ENCODE measurements around the gene FOSB.
A peak's percentile ranks its signal among the peaks of the same experiment; 100 is the strongest.

The FOSB gene

GRCh38 chr19:45443462-45444317, 24.1 kb upstream of the FOSB start:
- no peak for TF ChIP-seq CTCF (IDR thresholded peaks at IDR 0.05; ENCODE audit: extremely low read depth, missing control alignments)
- peak; percentile 77 for DNase-seq (ENCODE audit: low spot score)

DNA sequence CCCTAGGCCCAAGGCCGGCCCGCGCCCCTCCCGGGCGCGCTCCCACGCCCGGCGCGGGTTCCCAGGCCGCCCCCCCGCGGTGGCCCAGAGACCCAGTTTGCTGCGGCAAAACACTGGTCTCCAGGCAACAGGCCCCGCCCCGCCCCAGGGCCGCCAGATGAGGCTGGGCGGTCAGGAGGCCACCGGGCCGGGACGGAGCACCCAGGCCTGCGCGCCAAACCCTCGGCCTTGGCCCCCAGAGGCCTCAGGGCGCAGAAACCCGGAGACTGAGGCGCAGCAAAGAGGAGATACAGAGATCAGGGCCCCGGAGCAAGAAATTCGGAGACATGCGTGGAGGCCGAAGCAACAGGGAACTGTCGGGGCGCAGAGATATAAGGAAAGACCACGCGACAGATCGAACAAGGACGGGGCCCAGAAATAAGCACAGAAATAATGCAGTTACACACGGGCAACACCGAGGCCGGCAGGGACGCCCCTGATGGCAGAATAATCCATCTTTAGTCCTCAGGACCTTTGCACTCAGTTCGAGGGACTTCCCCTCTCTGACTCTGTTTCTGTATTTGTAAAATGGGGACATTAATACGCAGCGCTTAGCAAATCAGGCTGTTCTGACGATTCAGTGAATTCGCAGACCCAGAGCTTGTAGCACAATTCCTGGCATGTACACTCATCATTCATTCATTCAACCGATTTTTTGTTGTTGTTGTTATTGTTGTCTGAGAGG, 23.3 kb upstream of the FOSB start:
- DNase-seq (ENCODE audit: low spot score), result peak; percentile 96
- peak; percentile 10 for TF ChIP-seq CTCF (IDR thresholded peaks at IDR 0.05; ENCODE audit: extremely low read depth, missing control alignments)

DNA sequence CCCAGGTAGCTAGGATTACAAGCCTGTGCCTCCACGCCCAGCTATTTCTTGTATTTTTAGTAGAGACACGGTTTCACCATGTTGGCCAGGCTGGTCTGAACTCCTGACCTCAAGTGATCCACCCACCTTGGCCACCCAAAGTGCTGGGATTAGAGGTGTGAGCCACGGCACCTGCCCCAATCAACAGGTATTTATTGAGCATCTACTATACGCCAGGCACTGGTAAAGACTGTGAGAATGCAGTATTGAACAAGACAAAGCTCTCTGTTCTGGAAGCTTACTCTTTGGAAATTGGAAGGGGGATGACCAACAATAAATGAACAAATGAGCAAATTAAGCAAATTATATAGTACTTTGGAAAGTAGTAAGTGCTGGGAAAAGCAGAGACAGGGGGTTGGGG, 22.7 kb upstream of the FOSB start:
- TF ChIP-seq CTCF (IDR thresholded peaks at IDR 0.05; ENCODE audit: extremely low read depth, missing control alignments), result no peak
- no peak for DNase-seq (ENCODE audit: low spot score)

GRCh38 chr19:45446295-45446694, 21.5 kb upstream of the FOSB start:
- DNase-seq (ENCODE audit: low spot score), result peak; percentile 64
- peak; percentile 43 for TF ChIP-seq CTCF (IDR thresholded peaks at IDR 0.05; ENCODE audit: extremely low read depth, missing control alignments)

GRCh38 chr19:45446944-45447343, 20.9 kb upstream of the FOSB start:
- DNase-seq (ENCODE audit: low spot score), result no peak
- TF ChIP-seq CTCF (IDR thresholded peaks at IDR 0.05; ENCODE audit: extremely low read depth, missing control alignments), result no peak

GRCh38 chr19:45448425-45448756, 19.4 kb upstream of the FOSB start:
- TF ChIP-seq CTCF (IDR thresholded peaks at IDR 0.05; ENCODE audit: extremely low read depth, missing control alignments), result no peak
- no peak for DNase-seq (ENCODE audit: low spot score)

DNA sequence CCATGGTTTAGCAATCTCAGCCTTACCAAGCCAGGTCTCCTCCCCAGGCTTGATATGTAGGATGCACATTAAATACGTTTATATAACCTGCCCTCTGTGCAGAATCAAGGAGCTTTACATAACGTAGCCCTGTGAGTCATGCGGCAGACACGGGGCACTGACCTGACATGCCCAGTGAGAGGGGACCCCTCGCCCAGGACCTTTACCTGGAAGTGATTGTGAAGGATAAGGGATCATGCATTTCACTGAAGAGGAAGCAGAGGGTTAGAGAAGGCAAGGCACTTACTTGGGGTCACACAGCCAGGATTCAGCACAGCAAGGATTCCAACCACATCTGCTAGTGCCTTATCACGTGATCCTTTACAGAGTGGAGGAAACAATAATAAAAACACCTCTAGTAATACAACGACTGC, 18.9 kb upstream of the FOSB start:
- DNase-seq (ENCODE audit: low spot score), result no peak
- no peak for TF ChIP-seq CTCF (IDR thresholded peaks at IDR 0.05; ENCODE audit: extremely low read depth, missing control alignments)
